K562 (cell line): ENCODE data around the gene SRPK3. TPM values are rescaled to one million over a fixed set of nuclear protein-coding genes. Genes with fewer than 3 reads are reported as not detected.

Experiments
- ARID3A ChIP-seq: IDR thresholded peaks from 2 replicates; pipeline ENCODE4 v1.6.1; 2012; ENCODE audit warnings: low read depth, low read length, improper control_type of control experiment, borderline replicate concordance
- ATF3 ChIP-seq, 2 experiments: fragments of 450-650 bp in 1 of 2; sonication (generic) in 1 of 2; formaldehyde crosslinking in 1 of 2; IDR thresholded peaks in 1 of 2; conservative IDR thresholded peaks in 1 of 2; 2 replicates each; pipeline versions ENCODE4 v1.6.1 to v1.8.1; 2016 to 2023; ENCODE audit warnings: mild to moderate bottlenecking in 2 of 2, moderate library complexity in 2 of 2, inconsistent platforms in 1 of 2, missing genetic modification reagents in 1 of 2
- ID3 ChIP-seq, 2 experiments: fragments of 250-450 bp in 1 of 2; fragments of 450-650 bp in 1 of 2; sonication (Bioruptor Pico) in 1 of 2; IDR thresholded peaks; 2 replicates each; pipeline versions ENCODE4 v1.6.1 to v1.8.0; 2016 to 2021; ENCODE audit warnings: mild to moderate bottlenecking in 2 of 2, moderate library complexity in 2 of 2, missing compliant biosample characterization in 1 of 2, missing genetic modification characterization in 1 of 2
- JUND ChIP-seq, 2 experiments: IDR thresholded peaks; 2 replicates in 1 of 2; 3 replicates in 1 of 2; pipeline ENCODE4 v1.6.1; 2011; ENCODE audit warnings: borderline replicate concordance in 2 of 2, low read depth in 2 of 2, low read length in 2 of 2, improper control_type of control experiment in 1 of 2, missing biosample characterization in 1 of 2, missing genetic modification characterization in 1 of 2, missing genetic modification reagents in 1 of 2
- NFRKB ChIP-seq: fragments of 450-650 bp; IDR thresholded peaks from 2 replicates; pipeline ENCODE4 v1.6.1; 2016; ENCODE audit warnings: low read depth
- PHF8 ChIP-seq: fragments of 200-600 bp; sonication (generic); IDR thresholded peaks from 2 replicates; pipeline ENCODE4 v1.6.1; 2012; ENCODE audit warnings: mixed run types, mild to moderate bottlenecking, inconsistent platforms, low read length, moderate library complexity, borderline replicate concordance
- PKNOX1 ChIP-seq: fragments of 450-650 bp; IDR thresholded peaks from 2 replicates; pipeline ENCODE4 v1.6.1; 2016
- RBM22 ChIP-seq: fragments of 200-400 bp; formaldehyde crosslinking; IDR thresholded peaks from 2 replicates; pipeline ENCODE4 v1.6.1; 2018; ENCODE audit warnings: low read length, low read depth; ENCODE audit not compliant: poor library complexity, severe bottlenecking
- RCOR1 ChIP-seq, 2 experiments: IDR thresholded peaks; 2 replicates each; pipeline ENCODE4 v1.6.1; 2012; ENCODE audit warnings: low read depth in 2 of 2, low read length in 2 of 2, borderline replicate concordance in 1 of 2, improper control_type of control experiment in 1 of 2
- STAT6 ChIP-seq: sonication (generic); formaldehyde crosslinking; IDR thresholded peaks from 2 replicates; pipeline ENCODE4 v1.8.1; 2023; ENCODE audit warnings: mild to moderate bottlenecking, missing genetic modification reagents
- THAP7 ChIP-seq: fragments of 250-450 bp; sonication (Bioruptor Pico); IDR thresholded peaks from 2 replicates; pipeline ENCODE4 v1.5.0; 2021
- USF2 ChIP-seq: sonication (generic); formaldehyde crosslinking; IDR thresholded peaks from 2 replicates; pipeline ENCODE4 v1.5.0; 2020; ENCODE audit warnings: missing genetic modification reagents
- YY1 ChIP-seq, 3 experiments: IDR thresholded peaks; 2 replicates each; pipeline ENCODE4 v1.6.1; 2011; ENCODE audit warnings: low read length in 2 of 3, mild to moderate bottlenecking in 2 of 3, moderate library complexity in 2 of 3, borderline replicate concordance in 1 of 3, control low read depth in 1 of 3, low read depth in 1 of 3; ENCODE audit not compliant: insufficient read depth in 3 of 3, insufficient replicate concordance in 2 of 3, control insufficient read depth in 1 of 3, insufficient read length in 1 of 3; ENCODE audit errors: extremely low read depth in 1 of 3
- ZC3H8 ChIP-seq: fragments of 450-650 bp; IDR thresholded peaks from 2 replicates; pipeline ENCODE4 v1.6.1; 2017
- ZNF143 ChIP-seq: sonication (generic); formaldehyde crosslinking; IDR thresholded peaks from 2 replicates; pipeline ENCODE4 v1.9.0; 2022; ENCODE audit warnings: mild to moderate bottlenecking, missing genetic modification reagents
- ZNF551 ChIP-seq: fragments of 250-450 bp; sonication (Bioruptor Pico); IDR thresholded peaks from 2 replicates; pipeline ENCODE4 v1.5.0; 2021; ENCODE audit warnings: mild to moderate bottlenecking, moderate library complexity
- polyA plus RNA-seq, 8 experiments: library from polyadenylated mRNA; depleted of rRNA in 4 of 8; stranded (reverse) in 5 of 8; unstranded in 3 of 8; fragments of >200 nt; fragmentation: Nextera tagmentation in 2 of 8; fragmentation: Illumina TruSeq in 1 of 8; extraction: Ambion mirVana in 2 of 8; extraction: Trizol in 1 of 8; gene quantifications; 2 replicates each; pipeline versions ENCODE4 v1.2.1 to v1.2.3, GENCODE V29; 2011 to 2014; ENCODE audit warnings: inconsistent platforms in 1 of 8, missing spikeins in 1 of 8
- total RNA-seq, 7 experiments: library from RNA; depleted of rRNA in 6 of 7; stranded (reverse); fragments of >200 nt in 6 of 7; fragmentation: Illumina TruSeq in 2 of 7; extraction: Trizol in 2 of 7; gene quantifications; 2 replicates each; pipeline versions ENCODE4 v1.2.1 to v1.2.3, GENCODE V29; 2011 to 2021; ENCODE audit warnings: low replicate concordance in 1 of 7

SRPK3 gene
- total and polyA plus RNA-seq, 9 of the 15 experiments (the other 6 are each of a cell fraction or from before 2014, with no cell fraction given) = 0.01 to 0.09 (median 0.04) TPM; not detected in 2

GRCh38 chrX:153735274-153735673, 45.6 kb upstream of the SRPK3 start (continued):
- TF ChIP-seq STAT6 (CRISPR knock-in tag) = no peak
- TF ChIP-seq YY1 (IDR thresholded peaks at IDR 0.05; ENCODE audit: borderline replicate concordance in 1 of 3, control insufficient read depth in 1 of 3, extremely low read depth in 1 of 3, insufficient read depth in 3 of 3, insufficient read length in 1 of 3, insufficient replicate concordance in 2 of 3, low read depth in 1 of 3, low read length in 2 of 3) = peak in 1 of 3 experiments; percentile 43
- no peak for TF ChIP-seq THAP7
- no peak for TF ChIP-seq RBM22
- TF ChIP-seq ID3 (CRISPR knock-in tag; IDR thresholded peaks at IDR 0.05) = no peak
- no peak for TF ChIP-seq ID3 (tag; IDR thresholded peaks at IDR 0.05)
- 0 out of 2 replicates have a peak, but pooled peaks have one; percentile 5 for TF ChIP-seq PKNOX1
- TF ChIP-seq ATF3 (IDR thresholded peaks at IDR 0.05) = peak; percentile 39
- no peak for TF ChIP-seq ATF3 (CRISPR knock-in tag; conservative IDR thresholded peaks at IDR 0.05)
- no peak for TF ChIP-seq ZNF143 (CRISPR knock-in tag)
- peak; percentile 63 for TF ChIP-seq JUND (IDR thresholded peaks at IDR 0.05; ENCODE audit: borderline replicate concordance, low read depth, low read length)
- TF ChIP-seq JUND (tag; IDR thresholded peaks at IDR 0.05; ENCODE audit: borderline replicate concordance, low read depth, low read length) = no peak
- no peak for TF ChIP-seq ZNF551 (CRISPR knock-in tag)
- peak; percentile 65; the same call in 1 of the 2 replicates for TF ChIP-seq ARID3A
- TF ChIP-seq USF2 (CRISPR knock-in tag) = no peak
- TF ChIP-seq RCOR1 (IDR thresholded peaks at IDR 0.05; ENCODE audit: borderline replicate concordance in 1 of 2, low read depth in 2 of 2, low read length in 2 of 2) = 0 out of 4 replicates have a peak, but pooled peaks of 1 of the 2 experiments have one; percentile 28
- TF ChIP-seq ZC3H8 = no peak
- no peak for TF ChIP-seq NFRKB
- no peak for TF ChIP-seq PHF8
